GM13977 (cell line): Measurements from ENCODE around the gene USF3.

ENCODE experiments used
- DNase-seq: peaks from one replicate; pipeline ENCODE4 v3.0.0; 2012; ENCODE audit warnings: low spot score
- CTCF ChIP-seq: IDR thresholded peaks from 2 replicates; pipeline ENCODE4 v1.5.1; 2012; ENCODE audit warnings: mild to moderate bottlenecking, control low read depth; ENCODE audit not compliant: insufficient read depth; ENCODE audit errors: extremely low read depth, missing control alignments
- in situ Hi-C: fragments of 300-500 bp; cut with MboI; formaldehyde crosslinking; loops from one replicate; pipeline ENCODE4 v1.12.0; 2022; ENCODE audit warnings: low sequenced_read_pairs, low pct_unique_long_range_greater_than_20kb, mixed read lengths, inconsistent platforms; ENCODE audit not compliant: unreplicated experiment

Gene USF3

GRCh38 chr3:113664523-113665094 lies 31.8 kb downstream of the USF3 start:
- DNase-seq = no peak
- in situ Hi-C loops = no loop called here
- no peak for TF ChIP-seq CTCF

- no peak for DNase-seq
- in situ Hi-C loops = no loop called here
- no peak for TF ChIP-seq CTCF
Measured at GRCh38 chr3:113663761-113664160, 32.7 kb downstream of the USF3 start.

GRCh38 chr3:113663324-113663750 lies 33.1 kb downstream of the USF3 start:
- in situ Hi-C loops = no loop called here
- DNase-seq = no peak
- TF ChIP-seq CTCF = no peak

GRCh38 chr3:113662824-113663223 lies 33.6 kb downstream of the USF3 start:
- TF ChIP-seq CTCF = no peak
- no peak for DNase-seq
- in situ Hi-C loops = no loop called here

- no peak for TF ChIP-seq CTCF
- no peak for DNase-seq
- in situ Hi-C loops = no loop called here
Measured at GRCh38 chr3:113660896-113661295, 35.5 kb downstream of the USF3 start.

- TF ChIP-seq CTCF = no peak
- in situ Hi-C loops = no loop called here
- DNase-seq = no peak
Measured at GRCh38 chr3:113660458-113660857, 36.0 kb downstream of the USF3 start.

GRCh38 chr3:113659996-113660395 lies 36.4 kb downstream of the USF3 start:
- TF ChIP-seq CTCF = no peak
- DNase-seq = no peak
- in situ Hi-C loops = no loop called here
